Mesendoderm (in vitro differentiated cells): Measurements from ENCODE around the gene STRADB.

Experiments
- DNase-seq: peaks from one replicate; pipeline ENCODE4 v3.0.0; 2013
- H2AK5ac ChIP-seq: 2 replicates; pipeline ENCODE4 v1.6.1; 2013; ENCODE audit warnings: low read length, inconsistent platforms
- H2BK120ac ChIP-seq: 2 replicates; pipeline ENCODE4 v1.6.1; 2013; ENCODE audit warnings: low read depth, mild to moderate bottlenecking, low read length, moderate library complexity, mixed read lengths
- H2BK15ac ChIP-seq: replicated peaks from 2 replicates; pipeline ENCODE4 v1.6.1; 2013; ENCODE audit warnings: low read depth, mild to moderate bottlenecking, moderate library complexity
- H2BK5ac ChIP-seq: 2 replicates; pipeline ENCODE4 v1.6.1; 2013; ENCODE audit warnings: low read length, inconsistent platforms
- H3K18ac ChIP-seq: 2 replicates; pipeline ENCODE4 v1.6.1; 2013; ENCODE audit warnings: mild to moderate bottlenecking, low read length, mixed read lengths
- H3K23ac ChIP-seq: one replicate; pipeline ENCODE4 v1.6.1; 2013; ENCODE audit warnings: low read length
- H3K27ac ChIP-seq: 2 replicates; pipeline ENCODE4 v1.5.1; 2013; ENCODE audit warnings: low read depth, mild to moderate bottlenecking, inconsistent platforms, low read length, moderate library complexity
- H3K27me3 ChIP-seq: 2 replicates; pipeline ENCODE4 v1.6.1; 2013; ENCODE audit warnings: low read length, control low read depth, mild to moderate bottlenecking, inconsistent platforms; ENCODE audit not compliant: insufficient read depth, poor library complexity
- H3K36me3 ChIP-seq: 2 replicates; pipeline ENCODE4 v1.6.1; 2013; ENCODE audit warnings: low read length, inconsistent platforms; ENCODE audit not compliant: control insufficient read depth, insufficient read depth
- H3K4ac ChIP-seq: one replicate; pipeline ENCODE4 v1.6.1; 2013; ENCODE audit warnings: low read depth, mild to moderate bottlenecking, low read length, moderate library complexity
- H3K4me1 ChIP-seq: 2 replicates; pipeline ENCODE4 v1.6.1; 2013; ENCODE audit warnings: low read depth, low read length, inconsistent platforms; ENCODE audit not compliant: control insufficient read depth
- H3K4me2 ChIP-seq: 2 replicates; pipeline ENCODE4 v1.6.1; 2013; ENCODE audit warnings: low read length
- H3K4me3 ChIP-seq: 2 replicates; pipeline ENCODE4 v1.5.1; 2013; ENCODE audit warnings: mild to moderate bottlenecking, low read length
- H3K56ac ChIP-seq: one replicate; pipeline ENCODE4 v1.6.1; 2013; ENCODE audit warnings: low read length
- H3K79me1 ChIP-seq: 2 replicates; pipeline ENCODE4 v1.6.1; 2013; ENCODE audit warnings: low read length, inconsistent platforms
- H3K79me2 ChIP-seq: 2 replicates; pipeline ENCODE4 v1.6.1; 2013; ENCODE audit warnings: mild to moderate bottlenecking, low read length; ENCODE audit not compliant: control insufficient read depth, insufficient read depth
- H3K9ac ChIP-seq: 2 replicates; pipeline ENCODE4 v1.6.1; 2013; ENCODE audit warnings: low read length, inconsistent platforms
- H4K5ac ChIP-seq: one replicate; pipeline ENCODE4 v1.6.1; 2013; ENCODE audit warnings: low read length
- H4K8ac ChIP-seq: one replicate; pipeline ENCODE4 v1.6.1; 2013; ENCODE audit warnings: low read depth, mild to moderate bottlenecking, control low read depth, low read length, moderate library complexity
- WGBS: extraction: QIAGEN DNeasy Blood & Tissue Kit; methylation state at CpG from one replicate; pipeline ENCODE4 v1.1.7; 2013; ENCODE audit warnings: low lambda C conversion rate, missing lambda C conversion rate; ENCODE audit not compliant: insufficient coverage; ENCODE audit errors: extremely low coverage; 5-methylcytosine and 5-hydroxymethylcytosine counted together

Gene STRADB

GRCh38 chr2:201441409-201441808 lies 10.1 kb upstream of the STRADB start:
- Histone ChIP-seq H3K18ac (no peak overlapping the region), H3K27ac (no peak overlapping the region), H3K79me2 (no peaks in the 10 kb centered on the region), H3K9ac (no peak overlapping the region), H3K4ac (no peak overlapping the region), H2BK15ac (no peak overlapping the region), H3K27me3 (no peaks in the 10 kb centered on the region), H3K56ac (no peak overlapping the region), H2BK120ac (no peak overlapping the region), H3K36me3 (no peaks in the 10 kb centered on the region), H3K79me1 (no peaks in the 10 kb centered on the region), H4K5ac (no peak overlapping the region), H3K4me3 (no peak overlapping the region), H4K8ac (no peak overlapping the region), H2AK5ac (no peak overlapping the region), H2BK5ac (no peak overlapping the region), H3K4me2 (no peak overlapping the region), H3K23ac (no peak overlapping the region), H3K4me1 (no peaks in the 10 kb centered on the region)
- DNase-seq, result no peak
- WGBS, result no CpG with 5 or more reads among the region's 7 CpGs

GRCh38 chr2:201444746-201445465 lies 6.6 kb upstream of the STRADB start:
- Histone ChIP-seq H4K5ac (no peak overlapping the region), H3K4me1 (no peaks in the 10 kb centered on the region), H3K36me3 (no peaks in the 10 kb centered on the region), H2BK15ac (no peak overlapping the region), H3K4me3 (no peak overlapping the region), H2AK5ac (no peak overlapping the region), H3K4me2 (no peak overlapping the region), H3K4ac (no peak overlapping the region), H2BK120ac (no peak overlapping the region), H3K79me2 (no peaks in the 10 kb centered on the region), H3K18ac (no peak overlapping the region), H3K79me1 (no peaks in the 10 kb centered on the region), H3K27ac (no peak overlapping the region), H4K8ac (no peak overlapping the region), H3K23ac (no peak overlapping the region), H3K27me3 (no peaks in the 10 kb centered on the region), H2BK5ac (no peak overlapping the region), H3K56ac (no peak overlapping the region), H3K9ac (no peak overlapping the region)
- no CpG with 5 or more reads among the region's 3 CpGs for WGBS
- no peak for DNase-seq

- Histone ChIP-seq H3K79me2 (no peaks in the 10 kb centered on the region), H3K18ac (no peak overlapping the region), H3K27ac (no peak overlapping the region), H3K4me3 (no peak overlapping the region), H3K4me2 (no peak overlapping the region), H2BK120ac (no peak overlapping the region), H4K8ac (no peak overlapping the region), H4K5ac (no peak overlapping the region), H2BK15ac (no peak overlapping the region), H3K23ac (no peak overlapping the region), H3K9ac (no peak overlapping the region), H3K4me1 (no peaks in the 10 kb centered on the region), H3K27me3 (no peaks in the 10 kb centered on the region), H2BK5ac (no peak overlapping the region), H3K56ac (no peak overlapping the region), H3K79me1 (peaks cover 1% of the 10 kb centered on the region), H2AK5ac (no peak overlapping the region), H3K4ac (no peak overlapping the region), H3K36me3 (no peaks in the 10 kb centered on the region)
- WGBS, result no CpG with 5 or more reads among the region's 1 CpG
- no peak for DNase-seq
These were observed 4.5 kb upstream of the STRADB start for GRCh38 chr2:201447086-201447485.

GRCh38 chr2:201448061-201448460 lies 3.5 kb upstream of the STRADB start:
- Histone ChIP-seq H3K4me1 (no peaks in the 10 kb centered on the region), H3K79me1 (peaks cover 1% of the 10 kb centered on the region), H2BK5ac (no peak overlapping the region), H4K8ac (no peak overlapping the region), H3K79me2 (no peaks in the 10 kb centered on the region), H3K36me3 (no peaks in the 10 kb centered on the region), H3K18ac (no peak overlapping the region), H3K9ac (no peak overlapping the region), H2AK5ac (no peak overlapping the region), H2BK15ac (no peak overlapping the region), H3K27ac (no peak overlapping the region), H3K56ac (no peak overlapping the region), H3K4ac (no peak overlapping the region), H3K23ac (no peak overlapping the region), H3K4me2 (no peak overlapping the region), H2BK120ac (no peak overlapping the region), H3K4me3 (no peak overlapping the region), H3K27me3 (no peaks in the 10 kb centered on the region), H4K5ac (no peak overlapping the region)
- whole genome bisulfite sequencing, result no CpG with 5 or more reads among the region's 1 CpG
- no peak for DNase-seq

GRCh38 chr2:201448701-201449100 lies 2.8 kb upstream of the STRADB start:
- H3K4me2 ChIP-seq, result no peak overlapping the region

GRCh38 chr2:201450954-201451291 lies 617 bp upstream of the STRADB start:
- Histone ChIP-seq H3K23ac (no peak overlapping the region), H3K79me1 (peaks cover 1% of the 10 kb centered on the region), H2BK120ac (no peak overlapping the region)

More at GRCh38 chr2:201448701-201449100, 2.8 kb upstream of the STRADB start:
- Histone ChIP-seq H3K4ac (no peak overlapping the region), H3K23ac (no peak overlapping the region), H3K79me2 (no peaks in the 10 kb centered on the region), H3K36me3 (no peaks in the 10 kb centered on the region), H3K4me3 (no peak overlapping the region), H3K27ac (no peak overlapping the region), H3K4me1 (no peaks in the 10 kb centered on the region), H4K8ac (no peak overlapping the region), H3K9ac (no peak overlapping the region), H3K56ac (no peak overlapping the region), H2BK5ac (no peak overlapping the region), H2AK5ac (no peak overlapping the region), H3K27me3 (no peaks in the 10 kb centered on the region), H3K18ac (no peak overlapping the region), H2BK15ac (no peak overlapping the region), H2BK120ac (no peak overlapping the region), H4K5ac (no peak overlapping the region), H3K79me1 (peaks cover 1% of the 10 kb centered on the region)
- WGBS, result no CpG with 5 or more reads among the region's 4 CpGs
- DNase-seq, result no peak

More at GRCh38 chr2:201450954-201451291, 617 bp upstream of the STRADB start:
- Histone ChIP-seq H3K18ac (no peak overlapping the region), H2BK15ac (no peak overlapping the region), H4K8ac (no peak overlapping the region), H4K5ac (no peak overlapping the region), H3K79me2 (no peaks in the 10 kb centered on the region), H3K36me3 (no peaks in the 10 kb centered on the region), H3K27me3 (no peaks in the 10 kb centered on the region), H3K9ac (peak overlapping the region; percentile 86), H3K56ac (peak overlapping the region; percentile 94), H3K4me1 (no peaks in the 10 kb centered on the region), H2AK5ac (no peak overlapping the region), H3K4me2 (peak overlapping the region; percentile 66), H3K4me3 (peak overlapping the region; percentile 85), H3K27ac (peak overlapping the region; percentile 19), H3K4ac (no peak overlapping the region), H2BK5ac (no peak overlapping the region)
- WGBS, result no CpG with 5 or more reads among the region's 20 CpGs
- DNase-seq, result no peak
